DOHH2 (cell line): ENCODE results near the gene HIPK2.
A peak's percentile ranks its signal among the peaks of the same experiment; 100 is the strongest.

Source experiments
- H3F3A ChIP-seq: fragments of 200-600 bp; sonication (generic), shearing (Covaris generic); 2 replicates; pipeline ENCODE4 v1.6.0; 2016; ENCODE audit warnings: antibody characterized with exemption, mild to moderate bottlenecking; ENCODE audit not compliant: control insufficient read depth, insufficient read depth
- H3K27ac ChIP-seq: fragments of 200-600 bp; sonication (generic); 2 replicates; pipeline ENCODE4 v1.5.1; 2014; ENCODE audit warnings: low read depth, mild to moderate bottlenecking, low read length, moderate library complexity
- H3K27me3 ChIP-seq: fragments of 200-600 bp; sonication (generic); 2 replicates; pipeline ENCODE4 v1.6.1; 2014; ENCODE audit warnings: mild to moderate bottlenecking, low read length, mixed read lengths; ENCODE audit not compliant: control insufficient read depth
- H3K36me3 ChIP-seq: fragments of 200-600 bp; sonication (generic); 2 replicates; pipeline ENCODE4 v1.6.1; 2014; ENCODE audit warnings: mild to moderate bottlenecking, low read length, moderate library complexity, mixed read lengths; ENCODE audit not compliant: control insufficient read depth
- H3K4me1 ChIP-seq: fragments of 200-600 bp; sonication (generic); 2 replicates; pipeline ENCODE4 v1.6.1; 2014; ENCODE audit warnings: mild to moderate bottlenecking, low read length, mixed read lengths; ENCODE audit not compliant: control insufficient read depth
- H3K4me2 ChIP-seq: fragments of 200-600 bp; sonication (generic); 2 replicates; pipeline ENCODE4 v1.6.0; 2014; ENCODE audit warnings: mild to moderate bottlenecking, low read length, moderate library complexity
- H3K4me3 ChIP-seq: fragments of 200-600 bp; sonication (generic); 2 replicates; pipeline ENCODE4 v1.5.1; 2014; ENCODE audit warnings: mild to moderate bottlenecking, low read length, mixed read lengths
- H3K79me2 ChIP-seq: fragments of 200-600 bp; sonication (generic); 2 replicates; pipeline ENCODE4 v1.6.1; 2014; ENCODE audit warnings: mild to moderate bottlenecking, low read length, mixed read lengths; ENCODE audit not compliant: control insufficient read depth
- H3K9me2 ChIP-seq: fragments of 200-600 bp; sonication (generic); replicated peaks from 2 replicates; pipeline ENCODE4 v1.6.1; 2014; ENCODE audit warnings: mild to moderate bottlenecking, low read length, mixed read lengths; ENCODE audit not compliant: control insufficient read depth
- H3K9me3 ChIP-seq: fragments of 200-600 bp; sonication (generic); 2 replicates; pipeline ENCODE4 v1.6.1; 2014; ENCODE audit warnings: antibody characterized with exemption, low read length, mixed read lengths; ENCODE audit not compliant: control insufficient read depth, insufficient read depth
- H4K20me1 ChIP-seq: fragments of 200-600 bp; sonication (generic); 2 replicates; pipeline ENCODE4 v1.6.0; 2014; ENCODE audit warnings: low read depth, mild to moderate bottlenecking, antibody characterized with exemption, low read length, moderate library complexity; ENCODE audit not compliant: control insufficient read depth, insufficient read depth
- EZH2phosphoT487 ChIP-seq: fragments of 200-600 bp; sonication (generic); IDR thresholded peaks from 2 replicates; pipeline ENCODE4 v1.6.1; 2017; ENCODE audit warnings: borderline replicate concordance, mild to moderate bottlenecking, antibody characterized with exemption, low read length, moderate library complexity, mixed read lengths
- TF ChIP-seq, protein P1 (sequence below): fragments of 200-600 bp; sonication (generic); IDR thresholded peaks from one replicate; pipeline ENCODE4 v1.5.1; 2014; ENCODE audit warnings: antibody characterized with exemption, mild to moderate bottlenecking, low read depth, low read length; ENCODE audit not compliant: poor library complexity, severe bottlenecking

The HIPK2 gene

DNA sequence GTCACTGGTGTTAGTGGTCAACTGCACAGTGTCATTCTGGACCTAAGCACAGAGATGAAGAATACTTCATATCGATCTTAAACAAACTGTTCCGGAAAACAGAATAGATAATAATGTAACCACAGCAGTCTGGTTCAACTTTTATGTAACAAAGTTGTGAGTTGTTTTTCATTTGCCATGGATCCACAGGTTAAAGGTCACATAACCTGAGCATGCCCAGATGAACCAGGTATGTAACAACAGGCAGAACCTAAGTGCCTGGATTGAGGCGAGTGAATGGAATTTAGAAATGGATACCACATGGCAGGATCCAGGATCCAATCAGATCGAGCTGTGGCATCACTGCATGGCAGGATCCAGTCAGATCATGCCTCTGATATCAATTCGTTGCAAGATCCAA lies 167.2 kb downstream of the HIPK2 start:
- no peak for TF ChIP-seq EZH2phosphoT487
- Histone ChIP-seq H3F3A (no peaks in the 10 kb centered on the region), H3K27me3 (peaks cover 21% of the 10 kb centered on the region), H3K4me1 (no peaks in the 10 kb centered on the region), H3K36me3 (no peaks in the 10 kb centered on the region), H3K9me3 (no peaks in the 10 kb centered on the region), H3K27ac (no peak overlapping the region), H3K79me2 (no peaks in the 10 kb centered on the region), H3K9me2 (no peaks in the 10 kb centered on the region), H3K4me2 (no peak overlapping the region), H4K20me1 (no peaks in the 10 kb centered on the region), H3K4me3 (no peak overlapping the region)

DNA sequence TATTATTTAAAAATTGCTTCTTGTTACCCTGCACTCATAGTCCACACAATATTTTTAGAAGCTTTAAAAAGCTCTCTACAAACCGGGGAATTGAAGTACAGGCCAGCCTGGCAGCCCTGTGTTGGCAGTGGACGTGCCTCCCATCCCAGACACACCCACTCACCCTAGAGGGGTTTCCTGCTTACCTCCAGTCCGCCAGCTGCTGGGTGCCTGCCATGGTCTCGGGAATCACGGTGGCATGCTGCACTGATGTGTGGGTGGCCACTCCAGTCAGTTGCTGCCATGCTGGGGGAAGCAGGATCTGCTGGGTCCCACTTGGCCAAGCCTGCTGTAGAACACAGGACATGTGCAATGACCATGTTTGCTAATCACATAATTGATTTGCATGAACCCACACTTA lies 173.9 kb downstream of the HIPK2 start:
- no peak overlapping the region for H3K4me3 ChIP-seq
- TF ChIP-seq EZH2phosphoT487: no peak
- TF ChIP-seq, protein P1, sequence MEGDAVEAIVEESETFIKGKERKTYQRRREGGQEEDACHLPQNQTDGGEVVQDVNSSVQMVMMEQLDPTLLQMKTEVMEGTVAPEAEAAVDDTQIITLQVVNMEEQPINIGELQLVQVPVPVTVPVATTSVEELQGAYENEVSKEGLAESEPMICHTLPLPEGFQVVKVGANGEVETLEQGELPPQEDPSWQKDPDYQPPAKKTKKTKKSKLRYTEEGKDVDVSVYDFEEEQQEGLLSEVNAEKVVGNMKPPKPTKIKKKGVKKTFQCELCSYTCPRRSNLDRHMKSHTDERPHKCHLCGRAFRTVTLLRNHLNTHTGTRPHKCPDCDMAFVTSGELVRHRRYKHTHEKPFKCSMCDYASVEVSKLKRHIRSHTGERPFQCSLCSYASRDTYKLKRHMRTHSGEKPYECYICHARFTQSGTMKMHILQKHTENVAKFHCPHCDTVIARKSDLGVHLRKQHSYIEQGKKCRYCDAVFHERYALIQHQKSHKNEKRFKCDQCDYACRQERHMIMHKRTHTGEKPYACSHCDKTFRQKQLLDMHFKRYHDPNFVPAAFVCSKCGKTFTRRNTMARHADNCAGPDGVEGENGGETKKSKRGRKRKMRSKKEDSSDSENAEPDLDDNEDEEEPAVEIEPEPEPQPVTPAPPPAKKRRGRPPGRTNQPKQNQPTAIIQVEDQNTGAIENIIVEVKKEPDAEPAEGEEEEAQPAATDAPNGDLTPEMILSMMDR: no peak
- no peaks in the 10 kb centered on the region for H3F3A ChIP-seq
- no peak overlapping the region for H3K27ac ChIP-seq
- no peaks in the 10 kb centered on the region for H3K4me1 ChIP-seq
- H3K36me3 ChIP-seq: no peaks in the 10 kb centered on the region
- no peak overlapping the region for H3K4me2 ChIP-seq
- no peaks in the 10 kb centered on the region for H3K9me2 ChIP-seq
- H3K9me3 ChIP-seq: no peaks in the 10 kb centered on the region
- H3K79me2 ChIP-seq: no peaks in the 10 kb centered on the region
- H4K20me1 ChIP-seq: no peaks in the 10 kb centered on the region
- H3K27me3 ChIP-seq: peaks cover 20% of the 10 kb centered on the region

DNA sequence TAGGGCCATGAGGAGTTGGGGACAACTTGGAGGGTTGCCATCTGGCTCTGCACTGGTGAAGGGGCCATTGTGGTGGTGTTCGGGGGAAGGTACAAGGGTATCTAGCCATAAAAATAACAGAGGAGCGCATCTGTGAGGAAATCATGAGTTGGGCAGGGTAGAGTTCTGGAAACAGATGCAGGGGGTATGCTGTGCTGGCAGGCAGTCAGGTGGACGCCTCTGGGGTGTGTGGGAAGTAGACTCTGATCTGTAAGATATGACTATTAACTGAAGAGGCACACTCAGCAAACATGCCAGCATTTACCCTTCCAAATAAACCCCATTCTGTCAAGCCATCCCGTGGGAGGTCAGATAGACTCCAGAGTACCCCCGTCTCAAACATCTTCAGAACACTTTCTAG lies 174.5 kb downstream of the HIPK2 start:
- TF ChIP-seq, protein P1: no peak
- no peak for TF ChIP-seq EZH2phosphoT487
- no peaks in the 10 kb centered on the region for H3K9me2 ChIP-seq
- H3K27ac ChIP-seq: no peak overlapping the region
- H3K4me2 ChIP-seq: no peak overlapping the region
- peaks cover 17% of the 10 kb centered on the region for H3K27me3 ChIP-seq
- H3K4me3 ChIP-seq: no peak overlapping the region
- no peaks in the 10 kb centered on the region for H3K9me3 ChIP-seq
- H3K36me3 ChIP-seq: no peaks in the 10 kb centered on the region
- H4K20me1 ChIP-seq: no peaks in the 10 kb centered on the region
- H3K4me1 ChIP-seq: no peaks in the 10 kb centered on the region
- H3K79me2 ChIP-seq: no peaks in the 10 kb centered on the region
- no peaks in the 10 kb centered on the region for H3F3A ChIP-seq

DNA sequence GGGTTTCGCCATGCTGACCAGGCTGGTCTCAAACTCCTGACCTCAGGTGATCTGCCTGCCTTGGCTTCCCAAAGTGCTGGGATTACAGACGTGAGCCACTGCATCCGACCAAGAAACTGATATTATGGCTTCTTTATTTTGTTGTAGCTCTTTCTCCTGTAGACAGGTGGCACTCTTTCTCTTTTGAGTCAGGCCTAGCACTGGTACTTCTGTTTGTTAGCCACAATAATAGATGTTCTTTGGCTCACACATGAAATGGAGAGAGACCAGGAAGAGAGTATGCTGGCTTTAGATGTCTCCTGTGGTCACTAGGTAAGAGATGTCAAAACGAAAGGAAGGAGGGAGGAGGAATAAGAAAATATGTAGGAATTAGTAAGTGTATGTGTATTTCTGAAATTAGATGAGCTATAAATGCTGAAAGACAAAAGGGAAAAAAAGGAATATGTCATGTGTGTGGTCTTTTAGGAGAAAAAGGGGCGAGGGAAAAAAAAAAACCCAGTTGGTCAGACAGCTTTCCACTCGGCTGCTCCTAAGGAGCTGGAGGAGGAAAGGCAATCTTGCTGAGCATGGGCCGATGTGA lies 175.6 kb downstream of the HIPK2 start:
- no peak overlapping the region for H3K4me3 ChIP-seq
- H3F3A ChIP-seq: no peaks in the 10 kb centered on the region
- H3K4me2 ChIP-seq: no peak overlapping the region
- H3K9me3 ChIP-seq: no peaks in the 10 kb centered on the region
- H3K27ac ChIP-seq: no peak overlapping the region
- no peaks in the 10 kb centered on the region for H4K20me1 ChIP-seq
- H3K4me1 ChIP-seq: no peaks in the 10 kb centered on the region
- H3K36me3 ChIP-seq: no peaks in the 10 kb centered on the region
- peaks cover 16% of the 10 kb centered on the region for H3K27me3 ChIP-seq
- TF ChIP-seq, protein P1: peak; percentile 71
- no peak for TF ChIP-seq EZH2phosphoT487
- no peaks in the 10 kb centered on the region for H3K9me2 ChIP-seq
- H3K79me2 ChIP-seq: no peaks in the 10 kb centered on the region
